Heart right ventricle (tissue), 16 donors: Measurements from ENCODE around the gene DRAXIN. TPM values are rescaled to one million over a fixed set of nuclear protein-coding genes. Genes with fewer than 3 reads are reported as not detected.

Source experiments
- ATAC-seq, 8 donors: fragments of 200-7000 bp; cut with Tn5 transposase; one replicate each; pipeline ENCODE4 v1.9.1; 2020; ENCODE audit warnings: mild to moderate bottlenecking in 8 of 8, moderate library complexity in 8 of 8, moderate number of reproducible peaks in 1 of 8
- DNase-seq, 2 donors: peaks; one replicate each; pipeline ENCODE4 v3.0.0-alpha.2; 2020
- H3K27ac ChIP-seq, 10 donors: fragments of 200-600 bp; sonication (generic) in 2 of 10; one replicate each; pipeline versions ENCODE4 v1.5.0 to v1.8.0; 2020 to 2022; ENCODE audit warnings: mild to moderate bottlenecking in 3 of 10
- H3K27me3 ChIP-seq, 7 donors: fragments of 200-600 bp; one replicate each; pipeline ENCODE4 v1.8.0; 2021 to 2022; ENCODE audit warnings: mild to moderate bottlenecking in 2 of 7
- H3K36me3 ChIP-seq, 9 donors: fragments of 200-600 bp; sonication (generic) in 1 of 9; one replicate each; pipeline versions ENCODE4 v1.5.0 to v1.8.0; 2020 to 2022; ENCODE audit warnings: mild to moderate bottlenecking in 2 of 9
- H3K4me1 ChIP-seq, 9 donors: fragments of 200-600 bp; sonication (generic) in 1 of 9; one replicate each; pipeline versions ENCODE4 v1.5.0 to v1.8.0; 2020 to 2022; ENCODE audit warnings: mild to moderate bottlenecking in 4 of 9
- H3K4me3 ChIP-seq, 10 donors: fragments of 200-600 bp; sonication (generic) in 2 of 10; one replicate each; pipeline versions ENCODE4 v1.5.0 to v1.8.0; 2020 to 2022; ENCODE audit warnings: mild to moderate bottlenecking in 7 of 10, moderate library complexity in 2 of 10
- H3K9me3 ChIP-seq, 11 donors: fragments of 200-600 bp in 10 of 11; sonication (generic) in 2 of 11; one replicate each; pipeline versions ENCODE4 v1.5.0 to v1.8.0; 2013 to 2022; ENCODE audit warnings: mild to moderate bottlenecking in 2 of 11, control low read depth in 1 of 11, moderate library complexity in 1 of 11
- CTCF ChIP-seq, 9 donors: fragments of 200-600 bp; sonication (generic) in 2 of 9; IDR thresholded peaks; one replicate each; pipeline versions ENCODE4 v1.5.0 to v1.8.0; 2021 to 2022; ENCODE audit warnings: antibody characterized with exemption in 9 of 9, mild to moderate bottlenecking in 5 of 9, moderate library complexity in 1 of 9
- WGBS, 2 donors: extraction: QIAGEN DNeasy Blood & Tissue Kit; methylation state at CpG; one replicate each; pipeline ENCODE4 v1.1.7; 2013; ENCODE audit warnings: inconsistent platforms in 1 of 2; 5-methylcytosine and 5-hydroxymethylcytosine counted together
- intact Hi-C, 10 donors: fragments of 100-400 bp; cut with DNase I; formaldehyde crosslinking; loops; one replicate each; pipeline versions ENCODE4 v1.11.1 to v1.14.2; 2022
- polyA plus RNA-seq, 2 donors: library from polyadenylated mRNA; stranded (reverse); fragments of 200-250 nt; gene quantifications; one replicate each; pipeline ENCODE4 v1.2.3, GENCODE V29; 2013
- total RNA-seq, 10 donors: library from RNA; stranded (reverse); fragmentation: NEBNext Ultra II Directional in 3 of 10; extraction: Animal tissue kit (Norgen Biotek cat#: 25700) in 3 of 10; gene quantifications; one replicate each; pipeline versions ENCODE4 v1.2.1 to v1.2.4, GENCODE V29; 2021 to 2023
- donor health status: Arrhythmogenic right ventricular cardiomyopathy.
- donor health status: ischemic (EF 13 %, LVEDD 7.1; RV severe dilation, severe dysfunction).
- donor health status: healthy with polysubstance abuse.
- donor health status: DM: no; HTN: yes; CAD: no.
- donor health status: DM: no; HTN: no; CAD: no.
- donor health status: ischemic (EF 25% LVEDD 6.9; RV normal size, moderate dysfunction).
- donor health status: ischemic (EF 25% LVEDD 5.7; RV mildly dilated, moderate dysfunction).
- donor health status: healthy.
- donor health status: DM: yes; HTN: yes; CAD: no.
- donor health status: Ischemic cardiomyopathy.
- donor health status: ischemic (EF 35%, LVEDD 5.7; RV mildly dilated, moderate dysfunction).
- donor health status: nonischemic (EF 11% LVEDD 7.7; RV severe dilation, severe dysfunction).
- donor health status: DM: yes; HTN: yes; CAD: no.
- donor health status: PGD.
- donor health status: ischemic (EF 29% LVEDD 5.4; RV normal size, mild dysfunction).
- donor health status: nonischemic (EF 23%, LVEDD 6.1; RV moderate dilation, normal function).

The DRAXIN gene
- total and polyA plus RNA-seq, 12 donors, result 0.01 to 0.18 (median 0.08) TPM; not detected in 2

- Histone ChIP-seq H3K36me3 (peaks cover 0 to 15% (median 0%) of the 10 kb centered on the region in 9 donors), H3K4me3 (no peak overlapping the region), H3K9me3 (no peaks in the 10 kb centered on the region), H3K4me1 (peaks cover 4 to 44% (median 30%) of the 10 kb centered on the region in 9 donors), H3K27me3 (peaks cover 3 to 51% (median 20%) of the 10 kb centered on the region in 7 donors), H3K27ac (peak overlapping the region in 1 of 10 donors; percentile 15)
- intact Hi-C loops, result loop anchor here in 4 of 10 donors (2.0 to 5.0 kb wide), 3 partner anchors 64 to 69 kb away; no protein-coding TSS in a partner anchor
- ATAC-seq, result no peak
- no peak for TF ChIP-seq CTCF (IDR thresholded peaks at IDR 0.05)
- 71 to 76% methylated on average over 17 of the region's 17 CpGs for WGBS, 2 donors
- DNase-seq, result no peak
Measured at GRCh38 chr1:11653101-11653860, 38.2 kb upstream of the DRAXIN start.

- ATAC-seq (no peak), DNase-seq (no peak)
- H3K4me1 ChIP-seq, result peaks cover 4 to 39% (median 25%) of the 10 kb centered on the region in 9 donors
- 61% methylated on average over 7 of the region's 7 CpGs for WGBS, 2 donors
- intact Hi-C loops, result loop anchor here in 4 of 10 donors (2.0 to 5.0 kb wide), 3 partner anchors 64 to 69 kb away; no protein-coding TSS in a partner anchor
- no peak for TF ChIP-seq CTCF (IDR thresholded peaks at IDR 0.05)
- peak overlapping the region in 9 of 10 donors; percentile 56 to 77 (median 66) for H3K4me3 ChIP-seq
- H3K27ac ChIP-seq, result peak overlapping the region in 1 of 10 donors; percentile 15
- no peaks in the 10 kb centered on the region for H3K9me3 ChIP-seq
- H3K27me3 ChIP-seq, result peaks cover 3 to 47% (median 18%) of the 10 kb centered on the region in 7 donors
- H3K36me3 ChIP-seq, result peaks cover 0 to 20% (median 3%) of the 10 kb centered on the region in 9 donors
Measured at GRCh38 chr1:11653861-11654136, 37.7 kb upstream of the DRAXIN start.

GRCh38 chr1:11654137-11654938 is 37.2 kb upstream of the DRAXIN start, which contains the start of the genes FBXO2 and FBXO44:
Gene FBXO2, minus strand, starts transcription at chr1:11654429. Its CDS starts 89 bp downstream, at chr1:11654340.
Gene FBXO44, plus strand, starts transcription at chr1:11654877. Its CDS starts 959 bp downstream, at chr1:11655836.
- peak within 1 kb of the TSS; percentile 33 to 77 (median 66) for H3K4me3 ChIP-seq
- 2 to 4% methylated on average over 80 to 94 of the region's 94 CpGs for WGBS, 2 donors
- ATAC-seq (peak; percentile 23 to 82 (median 58)), DNase-seq (peak; percentile 34 to 61)
- peak within 1 kb of the TSS in 5 of 10 donors; percentile 15 to 66 (median 50) for H3K27ac ChIP-seq
- intact Hi-C loops, result loop anchor here in 3 of 10 donors (5.0 kb wide), 2 partner anchors 63 to 68 kb away; no protein-coding TSS in a partner anchor
- H3K9me3 ChIP-seq, result no peaks in the 10 kb centered on the region
- peaks cover 3 to 42% (median 15%) of the 10 kb centered on the region in 7 donors for H3K27me3 ChIP-seq
- H3K36me3 ChIP-seq, result peaks cover 0 to 24% (median 3%) of the 10 kb centered on the region in 9 donors
- TF ChIP-seq CTCF (IDR thresholded peaks at IDR 0.05), result no peak
- peaks cover 4 to 34% (median 20%) of the 10 kb centered on the region in 9 donors for H3K4me1 ChIP-seq
